Measurements from ENCODE around the gene ALKBH4.
"Not testable (repeated sequence)": the region's sequence is repeated elsewhere in the genome, so short reads cannot be mapped to it uniquely, and the experiment has no call there.

- TF ChIP-seq YY1 (IDR thresholded peaks at IDR 0.05; ENCODE audit: insufficient read depth, insufficient read length); ZNF274 (IDR thresholded peaks at IDR 0.05; ENCODE audit: low read depth, low read length): not testable (repeated sequence)
Observed at GRCh38 chr7:102474116-102474515, 9.5 kb upstream of the ALKBH4 start.
